K562 (cell line): ENCODE measurements around the gene ZNF521. TPM values are rescaled to one million over a fixed set of nuclear protein-coding genes. Genes with fewer than 3 reads are reported as not detected.
A peak's percentile ranks its signal among the peaks of the same experiment; 100 is the strongest.

Experiments
- ATAC-seq: fragments of 200-7000 bp; cut with Tn5 transposase; 3 replicates; pipeline ENCODE4 v1.9.1; 2020; ENCODE audit warnings: moderate library complexity
- BruUV-seq: library from RNA; stranded (reverse); fragments of 400-500 nt; replicated peaks from 2 replicates; lab custom pipeline; 2021; lab: Mats Ljungman, UMichigan
- CTCF ChIA-PET: fragments of 300-600 bp; formaldehyde crosslinking; extraction: SDS; loops from one replicate; lab custom pipeline; 2021; ENCODE audit warnings: low intra/inter-chr PET ratio; lab: Yijun Ruan, JAX
- POLR2A ChIA-PET: fragments of 300-600, 350-650 bp; sonication (Branson Sonifier 250); formaldehyde crosslinking; extraction: SDS; loops from one replicate; lab custom pipeline; 2021; ENCODE audit warnings: antibody characterized with exemption, inconsistent platforms; lab: Yijun Ruan, JAX
- DNase-seq, 4 experiments: peaks; one replicate each; pipeline versions ENCODE4 v3.0.0 to v3.0.0-alpha.2; 2011 to 2018; ENCODE audit warnings: low spot score in 3 of 4, mixed read lengths in 3 of 4; ENCODE audit errors: extremely low read depth in 1 of 4
- FAIRE-seq: peaks from 2 replicates; lab custom pipeline; 2011; peaks lifted over from hg19 to GRCh38; lab: Jason Lieb, UNC
- H2AFZ ChIP-seq: 2 replicates; pipeline ENCODE4 v1.6.0; 2011; ENCODE audit warnings: low read depth, low read length, control low read depth, inconsistent platforms
- H3K27ac ChIP-seq: fragments of 200-600 bp; 3 replicates; pipeline ENCODE4 v1.8.0; 2011; ENCODE audit warnings: low read depth, mild to moderate bottlenecking, control low read depth, inconsistent platforms, low read length, moderate library complexity, mixed read lengths; ENCODE audit errors: extremely low read depth
- H3K27me3 ChIP-seq, 2 experiments: fragments of 300-600 bp in 1 of 2; 2 replicates in 1 of 2; 3 replicates in 1 of 2; pipeline versions ENCODE4 v1.6.0 to v1.8.0; 2011; ENCODE audit warnings: inconsistent platforms in 2 of 2, low read length in 2 of 2, mild to moderate bottlenecking in 1 of 2, mixed read lengths in 1 of 2, moderate library complexity in 1 of 2; ENCODE audit not compliant: control insufficient read depth in 2 of 2, insufficient read depth in 2 of 2
- H3K36me3 ChIP-seq: fragments of 300-600 bp; 3 replicates; pipeline ENCODE4 v1.8.0; 2011; ENCODE audit warnings: mild to moderate bottlenecking, low read length, inconsistent platforms; ENCODE audit not compliant: control insufficient read depth, insufficient read depth
- H3K4me1 ChIP-seq, 2 experiments: fragments of 200-600 bp in 1 of 2; replicated peaks in 1 of 2; 2 replicates in 1 of 2; 3 replicates in 1 of 2; pipeline versions ENCODE4 v1.5.1 to v1.8.0; 2011; ENCODE audit warnings: inconsistent platforms in 2 of 2, low read length in 2 of 2, mild to moderate bottlenecking in 1 of 2, mixed read lengths in 1 of 2, moderate library complexity in 1 of 2; ENCODE audit not compliant: control insufficient read depth in 2 of 2, insufficient read depth in 2 of 2
- H3K4me2 ChIP-seq: 2 replicates; pipeline ENCODE4 v1.6.1; 2011; ENCODE audit warnings: low read length, control low read depth, inconsistent platforms, mixed read lengths; ENCODE audit not compliant: insufficient read depth
- H3K4me3 ChIP-seq: fragments of 200-600 bp; sonication (generic), shearing (Covaris generic); 2 replicates; pipeline ENCODE4 v1.5.1; 2016; ENCODE audit warnings: control low read depth, inconsistent platforms
- H3K79me2 ChIP-seq: fragments of 200-600 bp; 3 replicates; pipeline ENCODE4 v1.8.0; 2011; ENCODE audit warnings: low read length, inconsistent platforms; ENCODE audit not compliant: control insufficient read depth, insufficient read depth
- H3K9ac ChIP-seq, 2 experiments: 2 replicates each; pipeline versions ENCODE4 v1.6.0 to v1.6.1; 2011; ENCODE audit warnings: low read depth in 2 of 2, low read length in 2 of 2, control low read depth in 1 of 2, inconsistent platforms in 1 of 2, mild to moderate bottlenecking in 1 of 2, mixed read lengths in 1 of 2; ENCODE audit not compliant: insufficient read depth in 1 of 2
- H3K9me1 ChIP-seq: one replicate; pipeline ENCODE4 v1.6.0; 2011; ENCODE audit warnings: inconsistent platforms, mild to moderate bottlenecking, low read length, moderate library complexity; ENCODE audit not compliant: control insufficient read depth, insufficient read depth
- H3K9me3 ChIP-seq: replicated peaks from 2 replicates; pipeline ENCODE4 v1.5.1; 2011; ENCODE audit warnings: low read depth, low read length, inconsistent platforms; ENCODE audit not compliant: control insufficient read depth, insufficient read depth
- H4K20me1 ChIP-seq: replicated peaks from 2 replicates; pipeline ENCODE4 v1.6.1; 2011; ENCODE audit warnings: low read length, inconsistent platforms, mixed read lengths; ENCODE audit not compliant: control insufficient read depth, insufficient read depth
- EGR1 ChIP-seq: fragments of 450-650 bp; conservative IDR thresholded peaks from 2 replicates; pipeline ENCODE4 v1.6.1; 2017; ENCODE audit warnings: mild to moderate bottlenecking
- EHMT2 ChIP-seq: fragments of 450-650 bp; IDR thresholded peaks from 2 replicates; pipeline ENCODE4 v1.6.1; 2018; ENCODE audit warnings: antibody characterized with exemption
- FOXA1 ChIP-seq: fragments of 450-650 bp; IDR thresholded peaks from 2 replicates; pipeline ENCODE4 v1.6.1; 2016; ENCODE audit warnings: mild to moderate bottlenecking, borderline replicate concordance
- GTF2F1 ChIP-seq: IDR thresholded peaks from 2 replicates; pipeline ENCODE4 v1.6.1; 2011; ENCODE audit warnings: low read depth, low read length, improper control_type of control experiment
- HDAC8 ChIP-seq: fragments of 450-650 bp; IDR thresholded peaks from 2 replicates; pipeline ENCODE4 v1.6.1; 2016; ENCODE audit warnings: mild to moderate bottlenecking, missing genetic modification characterization, moderate library complexity, missing compliant biosample characterization
- KAT8 ChIP-seq: fragments of 450-650 bp; IDR thresholded peaks from 2 replicates; pipeline ENCODE4 v1.6.1; 2016; ENCODE audit warnings: low read depth, mild to moderate bottlenecking
- L3MBTL2 ChIP-seq: fragments of 450-650 bp; IDR thresholded peaks from 2 replicates; pipeline ENCODE4 v1.6.1; 2016; ENCODE audit warnings: mild to moderate bottlenecking, moderate library complexity
- PHF8 ChIP-seq: fragments of 200-600 bp; sonication (generic); IDR thresholded peaks from 2 replicates; pipeline ENCODE4 v1.6.1; 2012; ENCODE audit warnings: mixed run types, mild to moderate bottlenecking, inconsistent platforms, low read length, moderate library complexity, borderline replicate concordance
- RAD51 ChIP-seq: fragments of 450-650 bp; IDR thresholded peaks from 2 replicates; pipeline ENCODE4 v1.7.1; 2016; ENCODE audit warnings: low read depth, mild to moderate bottlenecking, borderline replicate concordance
- TEAD1 ChIP-seq, 2 experiments: fragments of 450-650 bp in 1 of 2; sonication (generic) in 1 of 2; formaldehyde crosslinking; IDR thresholded peaks; 2 replicates each; pipeline versions ENCODE4 v1.4.0 to v1.8.0; 2020 to 2022; ENCODE audit warnings: mild to moderate bottlenecking in 2 of 2, missing genetic modification reagents in 1 of 2
- TOE1 ChIP-seq, 2 experiments: fragments of 450-650 bp in 1 of 2; sonication (generic) in 1 of 2; formaldehyde crosslinking in 1 of 2; IDR thresholded peaks; 2 replicates each; pipeline versions ENCODE4 v1.7.1 to v1.8.0; 2016 to 2022; ENCODE audit warnings: borderline replicate concordance in 2 of 2, mild to moderate bottlenecking in 2 of 2, antibody characterized with exemption in 1 of 2, inconsistent platforms in 1 of 2, low read depth in 1 of 2, missing genetic modification reagents in 1 of 2, moderate library complexity in 1 of 2
- USF2 ChIP-seq: sonication (generic); formaldehyde crosslinking; IDR thresholded peaks from 2 replicates; pipeline ENCODE4 v1.5.0; 2020; ENCODE audit warnings: missing genetic modification reagents
- ZKSCAN8 ChIP-seq: fragments of 200-800 bp; sonication (Bioruptor generic); IDR thresholded peaks from 2 replicates; pipeline ENCODE4 v1.6.1; 2016; ENCODE audit warnings: missing genetic modification characterization, missing compliant biosample characterization
- ZNF263 ChIP-seq: sonication (generic); formaldehyde crosslinking; IDR thresholded peaks from 2 replicates; pipeline ENCODE4 v1.8.0; 2022; ENCODE audit warnings: mild to moderate bottlenecking, missing genetic modification reagents, borderline replicate concordance
- ZNF282 ChIP-seq: sonication (generic); formaldehyde crosslinking; IDR thresholded peaks from 2 replicates; pipeline ENCODE4 v1.8.1; 2023; ENCODE audit warnings: missing genetic modification reagents
- ZNF766 ChIP-seq: fragments of 200-800 bp; sonication (Bioruptor generic); conservative IDR thresholded peaks from 2 replicates; pipeline ENCODE4 v1.6.1; 2016; ENCODE audit warnings: missing genetic modification characterization, missing compliant biosample characterization
- WGBS: fragments of 100-300 bp; shearing (Covaris generic); methylation state at CpG from one replicate; pipeline ENCODE4 v1.1.6; 2016; ENCODE audit warnings: low coverage, mixed read lengths; ENCODE audit not compliant: insufficient coverage; ENCODE audit errors: missing lambda C conversion rate; 5-methylcytosine and 5-hydroxymethylcytosine counted together
- in situ Hi-C: fragments of 300-500 bp; cut with MboI; formaldehyde crosslinking; loops from 4 replicates; pipeline ENCODE4 v1.15.0; 2018; ENCODE audit warnings: inconsistent platforms, mixed read lengths
- intact Hi-C: fragments of 100-400 bp; cut with micrococcal nuclease; formaldehyde crosslinking; loops from 2 replicates; pipeline ENCODE4 v1.14.2; 2022
- polyA plus RNA-seq, 8 experiments: library from polyadenylated mRNA; depleted of rRNA in 4 of 8; stranded (reverse) in 5 of 8; unstranded in 3 of 8; fragments of >200 nt; fragmentation: Nextera tagmentation in 2 of 8; fragmentation: Illumina TruSeq in 1 of 8; extraction: Ambion mirVana in 2 of 8; extraction: Trizol in 1 of 8; gene quantifications; 2 replicates each; pipeline versions ENCODE4 v1.2.1 to v1.2.3, GENCODE V29; 2011 to 2014; ENCODE audit warnings: inconsistent platforms in 1 of 8, missing spikeins in 1 of 8
- total RNA-seq, 7 experiments: library from RNA; depleted of rRNA in 6 of 7; stranded (reverse); fragments of >200 nt in 6 of 7; fragmentation: Illumina TruSeq in 2 of 7; extraction: Trizol in 2 of 7; gene quantifications; 2 replicates each; pipeline versions ENCODE4 v1.2.1 to v1.2.3, GENCODE V29; 2011 to 2021; ENCODE audit warnings: low replicate concordance in 1 of 7

The ZNF521 gene
- total and polyA plus RNA-seq, 9 of the 15 experiments (the other 6 are each of a cell fraction or from before 2014, with no cell fraction given), result 1.2 to 5.8 (median 1.6) TPM

GRCh38 chr18:25222648-25223047 is 129.3 kb downstream of the ZNF521 start:
- no peak for FAIRE-seq
- no peaks in the 10 kb centered on the region for H4K20me1 ChIP-seq
- in situ Hi-C loops, result no loop called here
- no TSS peak for BruUV-seq
- peaks cover 4 to 22% of the 10 kb centered on the region in 2 experiments; a peak in 3 of 5 replicates for H3K4me1 ChIP-seq
- no peak for ATAC-seq
- intact Hi-C loops, result loop anchor here (10.0 kb wide), 1 partner anchor 602 kb away; no protein-coding TSS in a partner anchor
- H3K27me3 ChIP-seq, result no peaks in the 10 kb centered on the region
- H3K36me3 ChIP-seq, result no peaks in the 10 kb centered on the region
- WGBS, result 6% methylated on average over 4 of the region's 4 CpGs
- no peak overlapping the region for H3K9ac ChIP-seq
- H2AFZ ChIP-seq, result no peak overlapping the region
- no peaks in the 10 kb centered on the region for H3K9me1 ChIP-seq
- no peak for DNase-seq
- H3K4me3 ChIP-seq, result no peak overlapping the region
- no peak overlapping the region for H3K27ac ChIP-seq
- TF ChIP-seq L3MBTL2 (no peak), ZNF766 (CRISPR knock-in tag) (0 out of 2 replicates have a peak, but pooled peaks have one; percentile 3), GTF2F1 (no peak), EGR1 (no peak)
- no peaks in the 10 kb centered on the region for H3K79me2 ChIP-seq
- H3K4me2 ChIP-seq, result no peak overlapping the region
- ChIA-PET CTCF (no interaction called here), POLR2A (interaction anchor here (2.0 kb wide), 1 partner anchor 17 kb away, joined by 8 read pairs; no protein-coding TSS in a partner anchor)
- H3K9me3 ChIP-seq, result peaks cover 2% of the 10 kb centered on the region; the same call in 1 of the 2 replicates

GRCh38 chr18:25210622-25211021 is 141.3 kb downstream of the ZNF521 start:
- H3K79me2 ChIP-seq, result no peaks in the 10 kb centered on the region
- no peak overlapping the region for H2AFZ ChIP-seq
- no TSS peak for BruUV-seq
- POLR2A ChIA-PET, result no interaction called here
- CTCF ChIA-PET, result no interaction called here
- H3K9me1 ChIP-seq, result no peaks in the 10 kb centered on the region
- in situ Hi-C loops, result no loop called here
- no peaks in the 10 kb centered on the region for H4K20me1 ChIP-seq
- H3K4me2 ChIP-seq, result no peak overlapping the region
- FAIRE-seq, result no peak
- no peaks in the 10 kb centered on the region for H3K9me3 ChIP-seq
- H3K36me3 ChIP-seq, result no peaks in the 10 kb centered on the region
- H3K27me3 ChIP-seq, result no peaks in the 10 kb centered on the region
- no peak for ATAC-seq
- H3K9ac ChIP-seq, result no peak overlapping the region
- H3K27ac ChIP-seq, result no peak overlapping the region
- intact Hi-C loops, result no loop called here
- H3K4me3 ChIP-seq, result no peak overlapping the region
- DNase-seq, result no peak
- H3K4me1 ChIP-seq, result no peaks in the 10 kb centered on the region
- 7% methylated on average over 3 of the region's 3 CpGs for WGBS
- TF ChIP-seq HDAC8 (tag) (no peak), USF2 (CRISPR knock-in tag) (no peak), TEAD1 (CRISPR knock-in tag; IDR thresholded peaks at IDR 0.05) (no peak), FOXA1 (no peak), ZKSCAN8 (CRISPR knock-in tag) (no peak), ZNF282 (CRISPR knock-in tag) (no peak), RAD51 (no peak), PHF8 (no peak), KAT8 (no peak), TOE1 (IDR thresholded peaks at IDR 0.05; ENCODE audit: borderline replicate concordance) (no peak), TOE1 (CRISPR knock-in tag; IDR thresholded peaks at IDR 0.05; ENCODE audit: borderline replicate concordance, low read depth) (no peak), ZNF263 (no peak), EHMT2 (no peak)
